ENCODE data around the gene TP63. TPM values are rescaled to one million over a fixed set of nuclear protein-coding genes. Genes with fewer than 3 reads are reported as not detected.
"Not testable (repeated sequence)": the region's sequence is repeated elsewhere in the genome, so short reads cannot be mapped to it uniquely, and the experiment has no call there.

Gene TP63
- total RNA-seq, 4 donors from 2014 or later = 1.5 to 2.5 TPM; not detected in 2

GRCh38 chr3:189739378-189739777 is 108.2 kb downstream of the TP63 start:
- TF ChIP-seq POLR2A (IDR thresholded peaks at IDR 0.05) = no peak
- no peak for TF ChIP-seq CTCF (IDR thresholded peaks at IDR 0.05)
- Histone ChIP-seq H3K9me3 (no peaks in the 10 kb centered on the region), H3K4me1 (no peaks in the 10 kb centered on the region), H3K27me3 (no peaks in the 10 kb centered on the region), H3K36me3 (no peaks in the 10 kb centered on the region), H3K4me3 (no peak overlapping the region), H3K27ac (no peak overlapping the region)
- intact Hi-C loops (cut with DNase I; ENCODE audit: low total_unique reads) = no loop called here
- no peak for DNase-seq

DNA sequence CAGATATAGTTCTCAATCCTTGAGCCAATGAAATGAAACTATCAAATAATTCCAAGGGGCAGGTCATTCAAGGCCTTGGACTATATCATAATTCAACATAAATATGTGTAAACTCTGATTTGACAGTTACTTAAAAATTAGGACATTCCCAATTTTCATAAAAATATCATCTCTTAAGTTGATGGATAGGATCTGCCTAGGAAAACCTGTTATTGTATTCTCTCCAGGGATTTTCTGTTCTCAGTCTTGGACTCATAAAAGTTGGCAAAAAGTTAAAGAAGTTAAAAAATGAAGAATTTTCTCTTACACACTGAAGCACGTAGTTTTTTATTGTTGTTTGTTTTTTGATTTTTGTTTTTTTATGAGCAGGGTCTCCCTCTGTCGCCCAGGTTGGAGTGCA is 109.0 kb downstream of the TP63 start:
- intact Hi-C loops (cut with DNase I; ENCODE audit: low total_unique reads) = no loop called here
- Histone ChIP-seq H3K27ac (no peak overlapping the region), H3K36me3 (no peaks in the 10 kb centered on the region), H3K27me3 (no peaks in the 10 kb centered on the region), H3K4me1 (no peaks in the 10 kb centered on the region), H3K9me3 (no peaks in the 10 kb centered on the region), H3K4me3 (no peak overlapping the region)
- DNase-seq = no peak
- TF ChIP-seq POLR2A (IDR thresholded peaks at IDR 0.05) = no peak
- TF ChIP-seq CTCF (IDR thresholded peaks at IDR 0.05) = no peak

DNA sequence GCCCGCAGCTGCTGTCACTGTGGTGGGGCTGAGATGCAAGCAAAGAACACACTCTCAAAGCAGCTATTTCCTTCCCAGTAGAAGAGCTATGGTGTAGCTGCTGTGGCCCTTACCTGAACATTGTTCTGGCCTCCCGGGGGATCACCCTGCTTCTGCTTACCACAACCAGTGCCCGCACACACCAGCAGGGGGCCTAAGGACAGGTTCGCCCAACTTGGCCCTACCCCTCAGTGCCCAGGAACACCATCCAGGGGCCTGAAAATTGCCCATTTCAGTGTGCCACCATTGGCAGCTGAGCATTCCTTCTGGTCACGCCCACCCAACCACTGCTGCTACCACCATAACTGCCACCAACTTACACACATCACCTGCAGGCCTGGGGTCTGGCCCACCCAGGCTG is 113.0 kb downstream of the TP63 start:
- DNase-seq = no peak
- Histone ChIP-seq H3K4me1 (no peaks in the 10 kb centered on the region), H3K27me3 (no peaks in the 10 kb centered on the region), H3K4me3 (no peak overlapping the region), H3K27ac (no peak overlapping the region), H3K9me3 (no peaks in the 10 kb centered on the region), H3K36me3 (no peaks in the 10 kb centered on the region)
- no peak for TF ChIP-seq CTCF (IDR thresholded peaks at IDR 0.05)
- TF ChIP-seq POLR2A (IDR thresholded peaks at IDR 0.05) = no peak
- intact Hi-C loops (cut with DNase I; ENCODE audit: low total_unique reads) = no loop called here

DNA sequence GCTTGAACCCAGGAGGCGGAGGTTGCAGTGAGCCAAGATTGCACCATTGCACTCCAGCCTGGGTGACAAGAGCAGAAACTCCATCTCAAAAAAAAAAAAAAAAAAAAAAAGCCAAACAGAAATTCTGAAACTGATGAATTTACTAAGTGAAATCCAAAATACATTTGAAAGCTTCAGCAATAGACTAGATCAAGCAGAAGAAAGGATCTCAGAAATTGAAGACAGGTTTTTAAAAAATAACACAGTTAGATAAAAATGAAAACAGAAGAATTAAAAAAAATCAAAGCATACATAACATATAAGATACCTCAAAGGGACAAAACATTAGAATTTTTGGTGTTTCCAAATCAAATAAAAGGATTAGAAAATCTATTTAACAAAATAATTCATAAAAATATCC is 114.4 kb downstream of the TP63 start:
- intact Hi-C loops (cut with DNase I; ENCODE audit: low total_unique reads) = no loop called here
- H3K36me3 ChIP-seq = no peaks in the 10 kb centered on the region
- H3K4me1 ChIP-seq = no peaks in the 10 kb centered on the region
- no peak for DNase-seq
- no peak overlapping the region for H3K4me3 ChIP-seq
- no peaks in the 10 kb centered on the region for H3K27me3 ChIP-seq
- H3K9me3 ChIP-seq = no peaks in the 10 kb centered on the region
- H3K27ac ChIP-seq = no peak overlapping the region
- TF ChIP-seq CTCF (IDR thresholded peaks at IDR 0.05) (no peak), POLR2A (IDR thresholded peaks at IDR 0.05) (no peak)

DNA sequence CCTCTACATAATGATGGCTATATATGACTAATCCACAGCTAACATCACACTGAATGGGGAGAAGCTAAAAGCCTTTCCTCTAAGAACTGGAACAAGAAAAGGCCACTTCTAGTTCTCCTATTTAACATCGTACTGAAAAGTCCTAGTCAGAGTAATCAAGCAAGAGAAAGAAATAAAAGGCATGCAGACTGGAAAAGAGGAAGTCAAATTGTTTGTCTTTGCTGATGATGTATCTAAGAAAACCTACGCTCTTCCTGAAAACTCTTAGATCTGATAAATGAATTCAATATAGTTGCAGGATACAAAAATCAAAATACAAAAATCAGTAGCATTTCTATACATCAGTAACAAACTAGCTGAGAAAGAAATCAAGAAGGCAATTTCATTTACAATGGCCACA is 116.9 kb downstream of the TP63 start:
- Histone ChIP-seq H3K27ac (no peak overlapping the region), H3K4me1 (no peaks in the 10 kb centered on the region), H3K36me3 (no peaks in the 10 kb centered on the region), H3K4me3 (no peak overlapping the region), H3K9me3 (no peaks in the 10 kb centered on the region), H3K27me3 (no peaks in the 10 kb centered on the region)
- TF ChIP-seq CTCF (IDR thresholded peaks at IDR 0.05) (no peak), POLR2A (IDR thresholded peaks at IDR 0.05) (no peak)
- no peak for DNase-seq
- intact Hi-C loops (cut with DNase I; ENCODE audit: low total_unique reads) = no loop called here

- H3K27ac ChIP-seq; H3K27me3 ChIP-seq; H3K4me1 ChIP-seq; H3K9me3 ChIP-seq; intact Hi-C loops (cut with DNase I; ENCODE audit: low total_unique reads); DNase-seq; H3K36me3 ChIP-seq; H3K4me3 ChIP-seq: not testable (repeated sequence)
Measured at GRCh38 chr3:189750972-189751371, 119.8 kb downstream of the TP63 start.

Data from uterus (tissue), 4 donors.